Measurements from ENCODE around the gene LTB4R2. TPM values are rescaled to one million over a fixed set of nuclear protein-coding genes. Genes with fewer than 3 reads are reported as not detected.

Gene LTB4R2
- total RNA-seq, 1 donor from 2014 or later = 6.4 TPM

GRCh38 chr14:24300326-24300980 is 9.5 kb upstream of the LTB4R2 start:
- Histone ChIP-seq H3K9me3 (no peaks in the 10 kb centered on the region), H3K27ac (peak overlapping the region; percentile 89), H3K4me3 (peak overlapping the region; percentile 73), H3K36me3 (peaks cover 47% of the 10 kb centered on the region), H3K4me1 (peaks cover 32% of the 10 kb centered on the region), H3K27me3 (no peaks in the 10 kb centered on the region)
- DNase-seq = no peak
- intact Hi-C loops (cut with DNase I) = no loop called here
- no peak for ATAC-seq
- no peak for TF ChIP-seq CTCF (IDR thresholded peaks at IDR 0.05)

- H3K27ac ChIP-seq = no peak overlapping the region
- H3K27me3 ChIP-seq = no peaks in the 10 kb centered on the region
- H3K4me3 ChIP-seq = no peak overlapping the region
- H3K36me3 ChIP-seq = peaks cover 57% of the 10 kb centered on the region
- no peaks in the 10 kb centered on the region for H3K9me3 ChIP-seq
- DNase-seq (no peak), ATAC-seq (no peak)
- peaks cover 15% of the 10 kb centered on the region for H3K4me1 ChIP-seq
- intact Hi-C loops (cut with DNase I) = no loop called here
- TF ChIP-seq CTCF (IDR thresholded peaks at IDR 0.05) = no peak
Measured at GRCh38 chr14:24304019-24304387, 5.9 kb upstream of the LTB4R2 start.

GRCh38 chr14:24307156-24307574 is 2.8 kb upstream of the LTB4R2 start:
- peaks cover 52% of the 10 kb centered on the region for H3K36me3 ChIP-seq

GRCh38 chr14:24307575-24308341 is 2.2 kb upstream of the LTB4R2 start, which contains the start of gene CIDEB:
Gene CIDEB, minus strand, starts transcription at chr14:24307977. Its CDS starts 119 bp downstream, at chr14:24307858.
- DNase-seq = no peak
- Histone ChIP-seq H3K36me3 (peaks cover 46% of the 10 kb centered on the region), H3K9me3 (no peaks in the 10 kb centered on the region), H3K27me3 (no peaks in the 10 kb centered on the region), H3K27ac (no peak within 1 kb of the TSS), H3K4me3 (no peak within 1 kb of the TSS), H3K4me1 (peaks cover 38% of the 10 kb centered on the region)
- ATAC-seq = peak; percentile 63
- intact Hi-C loops (cut with DNase I) = no loop called here
- peak; percentile 95 for TF ChIP-seq CTCF (IDR thresholded peaks at IDR 0.05)

More at GRCh38 chr14:24307156-24307574, 2.8 kb upstream of the LTB4R2 start:
- intact Hi-C loops (cut with DNase I) = no loop called here
- ATAC-seq = no peak
- Histone ChIP-seq H3K27me3 (no peaks in the 10 kb centered on the region), H3K27ac (no peak overlapping the region), H3K4me3 (no peak overlapping the region), H3K4me1 (peaks cover 32% of the 10 kb centered on the region), H3K9me3 (no peaks in the 10 kb centered on the region)
- no peak for TF ChIP-seq CTCF (IDR thresholded peaks at IDR 0.05)
- no peak for DNase-seq

GRCh38 chr14:24308342-24309124 is 1.4 kb upstream of the LTB4R2 start:
- peak; percentile 13 for TF ChIP-seq CTCF (IDR thresholded peaks at IDR 0.05)
- Histone ChIP-seq H3K4me1 (peaks cover 44% of the 10 kb centered on the region), H3K4me3 (no peak overlapping the region), H3K36me3 (peaks cover 38% of the 10 kb centered on the region), H3K9me3 (no peaks in the 10 kb centered on the region), H3K27me3 (no peaks in the 10 kb centered on the region), H3K27ac (no peak overlapping the region)
- intact Hi-C loops (cut with DNase I) = no loop called here
- DNase-seq (no peak), ATAC-seq (no peak)

All from upper lobe of right lung (tissue), 1 donor.